ENCODE results near the gene SUN1.
"Not testable (repeated sequence)": the region's sequence is repeated elsewhere in the genome, so short reads cannot be mapped to it uniquely, and the experiment has no call there.

The SUN1 gene

GRCh38 chr7:835485-836401 lies 3.5 kb downstream of the SUN1 start:
- no peak for DNase-seq

DNA sequence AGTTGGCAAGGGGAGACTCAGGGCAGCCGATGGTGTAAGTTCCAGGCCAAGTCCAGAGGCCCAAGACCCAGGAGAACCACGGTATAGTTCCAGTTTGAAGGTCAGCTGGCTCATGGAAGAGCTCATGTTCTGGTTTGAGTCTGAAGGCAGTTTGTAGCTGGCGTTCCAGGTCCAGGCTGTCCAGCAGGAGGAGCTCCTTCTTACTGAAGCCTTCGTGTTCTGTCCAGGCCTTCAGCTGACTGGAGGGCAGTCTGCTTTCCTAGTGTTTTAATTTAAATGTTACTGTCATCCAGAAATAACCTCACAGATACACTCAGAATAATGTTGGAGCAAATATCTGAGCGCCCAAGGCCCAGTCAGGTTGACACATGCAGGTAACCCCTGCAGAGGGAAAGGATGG lies 4.2 kb downstream of the SUN1 start:
- no peak for DNase-seq

- no peak for DNase-seq
Measured at GRCh38 chr7:837001-837400, 4.7 kb downstream of the SUN1 start.

GRCh38 chr7:840001-840600 lies 7.8 kb downstream of the SUN1 start:
- no peak for DNase-seq

- DNase-seq = no peak
Measured at GRCh38 chr7:841943-842342, 9.7 kb downstream of the SUN1 start.

- DNase-seq = no peak
Measured at GRCh38 chr7:842431-843031, 10.3 kb downstream of the SUN1 start.

- DNase-seq = no peak
Measured at GRCh38 chr7:843230-843629, 11.0 kb downstream of the SUN1 start.

- DNase-seq = no peak
Measured at GRCh38 chr7:844043-844442, 11.8 kb downstream of the SUN1 start.

DNA sequence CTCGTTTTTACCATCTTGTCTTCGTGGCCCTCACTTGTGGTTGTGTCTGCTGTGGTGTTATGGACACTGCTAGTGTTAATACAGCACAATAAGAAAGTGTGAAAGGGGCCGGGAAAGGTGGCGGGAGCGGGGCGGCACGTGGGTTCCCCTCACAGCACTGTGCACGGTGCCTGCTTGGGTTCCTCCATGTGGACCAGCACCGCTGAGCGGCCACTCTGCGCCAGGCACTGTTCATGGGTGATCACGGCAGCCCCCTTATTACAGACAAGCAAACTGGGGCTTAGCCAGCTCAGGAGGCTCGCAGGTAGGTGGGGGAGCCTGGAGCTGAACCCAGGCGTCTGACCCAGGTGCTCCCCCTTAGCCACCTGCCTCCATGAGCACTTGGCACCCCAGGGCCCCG lies 12.2 kb downstream of the SUN1 start:
- DNase-seq = no peak

- DNase-seq = no peak
Measured at GRCh38 chr7:845091-845490, 12.8 kb downstream of the SUN1 start.

GRCh38 chr7:845731-846130 lies 13.5 kb downstream of the SUN1 start:
- no peak for DNase-seq

DNA sequence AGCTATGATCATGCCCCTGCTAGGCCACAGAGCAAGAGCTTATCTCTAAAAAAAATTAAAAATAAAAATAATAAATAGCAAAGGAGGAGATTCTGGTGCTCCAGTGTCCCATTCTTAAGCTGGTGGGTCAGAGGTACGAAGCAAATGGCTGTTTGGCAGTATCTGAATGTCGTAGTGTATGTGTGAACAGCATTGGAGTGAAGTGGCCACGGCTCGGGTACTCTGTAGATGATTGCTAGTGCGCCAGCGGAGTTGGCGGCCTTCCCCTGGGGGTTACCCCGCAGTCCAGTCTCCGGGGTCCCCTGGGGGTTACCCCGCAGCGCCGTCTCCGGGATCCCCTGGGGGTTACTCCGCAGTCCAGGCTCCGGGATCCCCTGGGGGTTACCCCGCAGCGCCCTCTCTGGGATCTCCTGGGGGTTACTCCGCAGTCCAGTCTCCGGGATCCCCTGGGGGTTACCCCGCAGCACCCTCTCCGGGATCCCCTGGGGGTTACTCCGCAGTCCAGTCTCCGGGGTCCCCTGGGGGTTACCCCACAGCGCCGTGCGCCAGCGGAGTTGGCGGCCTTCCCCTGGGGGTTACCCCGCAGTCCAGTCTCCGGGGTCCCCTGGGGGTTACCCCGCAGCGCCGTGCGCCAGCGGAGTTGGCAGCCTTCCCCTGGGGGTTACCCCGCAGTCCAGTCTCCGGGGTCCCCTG lies 14.8 kb downstream of the SUN1 start:
- DNase-seq = not testable (repeated sequence)

DNA sequence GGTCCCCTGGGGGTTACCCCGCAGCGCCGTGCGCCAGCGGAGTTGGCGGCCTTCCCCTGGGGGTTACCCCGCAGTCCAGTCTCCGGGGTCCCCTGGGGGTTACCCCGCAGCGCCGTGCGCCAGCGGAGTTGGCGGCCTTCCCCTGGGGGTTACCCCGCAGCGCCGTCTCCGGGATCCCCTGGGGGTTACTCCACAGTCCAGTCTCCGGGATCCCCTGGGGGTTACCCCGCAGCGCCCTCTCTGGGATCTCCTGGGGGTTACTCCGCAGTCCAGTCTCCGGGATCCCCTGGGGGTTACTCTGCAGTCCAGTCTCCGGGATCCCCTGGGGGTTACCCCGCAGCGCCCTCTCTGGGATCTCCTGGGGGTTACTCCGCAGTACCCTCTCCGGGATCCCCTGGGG lies 15.5 kb downstream of the SUN1 start:
- not testable (repeated sequence) for DNase-seq

GRCh38 chr7:849145-849544 lies 16.9 kb downstream of the SUN1 start:
- DNase-seq = no peak

GRCh38 chr7:849781-850180 lies 17.5 kb downstream of the SUN1 start:
- DNase-seq = no peak

DNA sequence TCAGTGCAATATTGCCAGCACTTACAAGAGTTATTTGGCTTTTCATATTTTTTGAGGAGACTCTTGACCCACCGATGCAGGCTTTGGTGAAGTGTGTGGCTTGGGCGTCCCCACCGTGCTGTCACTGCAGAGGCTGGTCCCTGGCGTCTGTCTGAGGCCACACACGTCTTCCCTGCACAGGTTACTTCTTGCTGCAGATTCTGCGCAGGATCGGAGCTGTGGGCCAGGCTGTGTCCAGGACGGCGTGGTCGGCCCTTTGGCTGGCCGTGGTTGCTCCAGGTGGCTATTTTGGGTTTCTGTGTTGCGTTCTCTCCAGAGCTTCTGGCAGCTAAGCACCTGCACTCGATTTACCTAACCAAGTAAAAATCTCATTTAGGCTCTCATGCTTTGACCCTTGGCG lies 18.9 kb downstream of the SUN1 start:
- DNase-seq = no peak

DNA sequence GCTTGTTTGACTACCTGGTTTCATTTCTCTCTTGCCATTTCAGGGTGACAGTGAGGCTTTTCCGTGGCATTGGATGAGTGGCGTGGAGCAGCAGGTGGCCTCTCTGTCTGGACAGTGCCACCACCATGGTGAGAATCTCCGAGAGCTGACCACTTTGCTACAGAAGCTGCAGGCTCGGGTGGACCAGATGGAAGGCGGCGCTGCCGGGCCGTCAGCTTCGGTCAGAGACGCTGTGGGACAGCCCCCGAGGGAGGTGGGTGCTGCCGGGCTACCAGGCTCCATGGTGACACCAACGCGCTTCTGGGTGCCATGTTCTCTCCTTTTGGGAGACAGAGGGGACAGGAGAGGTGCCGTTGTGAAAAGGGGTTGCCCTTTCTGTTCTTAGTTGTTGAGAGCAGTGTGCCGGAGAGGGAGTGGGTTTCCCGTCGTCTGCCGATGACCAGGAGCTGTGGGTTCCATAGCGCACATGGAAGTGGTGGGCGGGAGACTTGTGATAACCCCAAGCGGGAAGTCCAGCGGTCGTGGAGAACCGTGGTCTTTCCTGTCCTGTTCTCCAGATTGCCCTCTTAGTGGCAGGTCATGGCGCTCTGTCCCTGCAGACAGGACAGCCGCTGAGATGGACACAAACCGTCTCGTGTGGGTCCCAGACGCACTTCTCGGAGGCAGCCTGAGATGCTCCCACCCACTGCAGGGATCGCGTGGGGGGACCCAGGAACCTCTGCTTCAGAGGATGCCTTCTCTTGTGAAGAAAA lies 21.3 kb downstream of the SUN1 start:
- no peak for DNase-seq

DNA sequence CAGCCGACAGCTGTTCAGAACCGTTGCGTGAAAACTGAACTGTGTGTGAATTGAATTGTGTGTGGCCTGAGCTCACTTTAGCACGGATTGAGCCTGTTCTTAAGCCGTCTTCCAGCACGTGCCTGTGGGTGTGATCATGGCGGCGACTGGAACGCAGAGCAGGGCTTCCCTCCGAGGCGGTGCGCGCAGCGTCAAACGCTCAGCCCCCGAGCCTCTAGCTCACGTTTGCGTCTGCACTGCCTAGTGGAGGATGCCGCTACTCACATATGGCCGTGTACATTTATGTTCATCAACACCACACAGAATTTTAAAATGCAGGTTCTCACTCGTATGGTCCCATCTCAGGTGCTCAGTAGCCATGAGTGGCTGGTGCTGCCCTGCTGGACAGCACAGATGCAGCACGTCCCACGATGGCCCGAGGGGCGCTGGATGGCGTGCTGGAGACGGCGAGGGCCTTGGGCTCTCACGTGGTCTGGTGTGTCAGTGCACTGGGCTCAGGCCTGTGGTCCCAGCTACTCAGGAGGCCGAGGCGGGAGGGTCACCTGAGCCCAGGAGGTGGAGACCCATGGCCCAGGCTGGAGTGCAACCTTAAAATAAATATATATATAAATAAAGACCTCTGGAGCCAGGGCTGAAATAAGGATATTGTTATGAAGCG lies 22.0 kb downstream of the SUN1 start:
- no peak for DNase-seq

DNA sequence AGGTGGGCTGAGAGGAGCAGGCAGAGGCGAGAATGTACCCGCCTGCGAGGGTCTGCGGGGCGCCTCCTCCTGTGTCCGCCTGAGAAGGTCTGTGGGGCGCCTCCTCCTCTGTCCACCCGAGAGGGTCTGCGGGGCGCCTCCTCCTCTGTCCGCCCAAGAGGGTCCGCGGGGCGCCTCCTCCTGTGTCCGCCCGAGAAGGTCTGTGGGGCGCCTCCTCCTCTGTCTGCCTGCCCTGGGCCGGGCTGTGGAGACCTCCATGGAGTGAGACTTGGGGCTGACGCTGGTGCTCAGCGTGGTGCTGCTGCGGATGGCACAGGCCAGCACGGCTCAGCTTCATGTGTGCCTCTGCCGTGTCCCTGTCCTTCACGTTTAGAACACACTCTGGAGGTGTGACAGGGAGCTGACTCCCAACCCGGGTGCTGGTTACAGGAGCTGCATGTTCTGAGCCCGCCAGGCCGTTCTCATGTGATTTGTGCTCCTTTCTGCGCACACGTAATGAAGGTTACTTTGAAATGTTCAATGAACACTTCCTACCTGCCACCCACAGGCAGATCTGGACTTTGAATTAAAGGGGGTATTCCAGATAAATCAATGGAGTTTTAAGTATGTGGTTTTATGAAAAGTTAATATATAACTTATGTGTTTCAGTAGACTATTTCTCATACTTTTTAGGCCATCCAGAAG lies 23.6 kb downstream of the SUN1 start:
- no peak for DNase-seq

- DNase-seq = no peak
Measured at GRCh38 chr7:856444-857095, 24.3 kb downstream of the SUN1 start.

GRCh38 chr7:857661-858060 lies 25.4 kb downstream of the SUN1 start:
- DNase-seq = no peak
